Endothelial cell of umbilical vein (primary cell): ENCODE results near the gene TMEM35A. TPM values are rescaled to one million over a fixed set of nuclear protein-coding genes. Genes with fewer than 3 reads are reported as not detected.

Experiments used
- BruUV-seq: library from RNA; stranded (reverse); fragments of 400-500 nt; replicated peaks from 2 replicates; lab custom pipeline; 2021; lab: Mats Ljungman, UMichigan
- CTCF ChIA-PET: fragments of 300-600, 350-600 bp; sonication (Branson Sonifier 250); formaldehyde crosslinking; loops from one replicate; lab custom pipeline; 2021; ENCODE audit warnings: antibody characterized with exemption, inconsistent platforms; lab: Charles Lee
- POLR2A ChIA-PET: fragments of 300-600, 350-600 bp; sonication (Branson Sonifier 250); formaldehyde crosslinking; loops from one replicate; lab custom pipeline; 2021; ENCODE audit warnings: antibody characterized with exemption, inconsistent platforms; lab: Charles Lee
- DNase-seq: peaks from one replicate; pipeline ENCODE4 v3.0.0-alpha.2; 2011; ENCODE audit warnings: low read depth, low spot score
- FAIRE-seq: peaks from 2 replicates; lab custom pipeline; 2011; peaks lifted over from hg19 to GRCh38; lab: Jason Lieb, UNC
- H2AFZ ChIP-seq: 2 replicates; pipeline ENCODE4 v1.6.0; 2012; ENCODE audit warnings: low read depth, low read length, control low read depth, inconsistent platforms
- H3K27ac ChIP-seq: 2 replicates; pipeline ENCODE4 v1.5.1; 2011; ENCODE audit warnings: low read depth, mild to moderate bottlenecking, control low read depth, low read length, moderate library complexity; ENCODE audit not compliant: insufficient read depth
- H3K27me3 ChIP-seq, 2 experiments: 2 replicates each; pipeline versions ENCODE4 v1.6.0 to v1.6.1; 2011; ENCODE audit warnings: low read length in 2 of 2, mixed read lengths in 1 of 2; ENCODE audit not compliant: control insufficient read depth in 2 of 2, insufficient read depth in 2 of 2
- H3K36me3 ChIP-seq, 2 experiments: 2 replicates in 1 of 2; 3 replicates in 1 of 2; pipeline ENCODE4 v1.5.1; 2011; ENCODE audit warnings: low read length in 2 of 2, mild to moderate bottlenecking in 1 of 2, moderate library complexity in 1 of 2; ENCODE audit not compliant: control insufficient read depth in 2 of 2, insufficient read depth in 2 of 2; ENCODE audit errors: extremely low read depth in 1 of 2
- H3K4me1 ChIP-seq: 3 replicates; pipeline ENCODE4 v1.5.1; 2011; ENCODE audit warnings: mild to moderate bottlenecking, low read length; ENCODE audit not compliant: control insufficient read depth, insufficient read depth; ENCODE audit errors: extremely low read depth
- H3K4me2 ChIP-seq: 2 replicates; pipeline ENCODE4 v1.6.1; 2011; ENCODE audit warnings: low read length, control low read depth, mixed read lengths; ENCODE audit not compliant: insufficient read depth
- H3K4me3 ChIP-seq, 3 experiments: fragments of 200-600 bp in 1 of 3; sonication (generic), shearing (Covaris generic) in 1 of 3; replicated peaks in 1 of 3; 2 replicates each; pipeline ENCODE4 v1.5.1; 2011 to 2016; ENCODE audit warnings: control low read depth in 3 of 3, low read length in 3 of 3, mild to moderate bottlenecking in 2 of 3, inconsistent platforms in 1 of 3, low read depth in 1 of 3, moderate library complexity in 1 of 3; ENCODE audit not compliant: insufficient read depth in 1 of 3
- H3K79me2 ChIP-seq: 2 replicates; pipeline ENCODE4 v1.6.0; 2012; ENCODE audit warnings: low read length, inconsistent platforms; ENCODE audit not compliant: control insufficient read depth, insufficient read depth
- H3K9ac ChIP-seq: replicated peaks from 2 replicates; pipeline ENCODE3; 2011; ENCODE audit warnings: low read length, control low read depth; ENCODE audit not compliant: insufficient read depth; ENCODE audit errors: extremely low read depth
- H3K9me1 ChIP-seq: replicated peaks from 3 replicates; pipeline ENCODE4 v1.6.0; 2011; ENCODE audit warnings: mild to moderate bottlenecking, low read length; ENCODE audit not compliant: control insufficient read depth, insufficient read depth; ENCODE audit errors: extremely low read depth
- H3K9me3 ChIP-seq: replicated peaks from 2 replicates; pipeline ENCODE4 v1.5.1; 2012; ENCODE audit warnings: low read length, inconsistent platforms; ENCODE audit not compliant: control insufficient read depth, insufficient read depth
- H4K20me1 ChIP-seq: replicated peaks from 2 replicates; pipeline ENCODE3; 2011; ENCODE audit warnings: mild to moderate bottlenecking, low read length; ENCODE audit not compliant: control insufficient read depth, insufficient read depth; ENCODE audit errors: extremely low read depth
- EZH2 ChIP-seq: IDR thresholded peaks from 2 replicates; pipeline ENCODE4 v1.6.1; 2012; ENCODE audit warnings: borderline replicate concordance, low read depth, mild to moderate bottlenecking, moderate library complexity, low read length, inconsistent platforms; ENCODE audit not compliant: severe bottlenecking
- FOS ChIP-seq: IDR thresholded peaks from 2 replicates; pipeline ENCODE4 v1.6.1; 2011; ENCODE audit warnings: mild to moderate bottlenecking, low read length, moderate library complexity, borderline replicate concordance; ENCODE audit not compliant: insufficient read depth
- GATA2 ChIP-seq: IDR thresholded peaks from 2 replicates; pipeline ENCODE4 v1.7.0; 2011; ENCODE audit warnings: low read depth, mild to moderate bottlenecking, moderate library complexity, mixed read lengths, low read length; ENCODE audit not compliant: insufficient read length, insufficient read depth
- JUN ChIP-seq: IDR thresholded peaks from 2 replicates; pipeline ENCODE4 v1.6.1; 2011; ENCODE audit warnings: borderline replicate concordance, low read depth; ENCODE audit not compliant: insufficient read length, insufficient read depth
- MAX ChIP-seq: IDR thresholded peaks from 2 replicates; pipeline ENCODE4 v1.6.1; 2011; ENCODE audit not compliant: insufficient read depth, insufficient read length
- MYC ChIP-seq: IDR thresholded peaks from one replicate; pipeline ENCODE4 v1.6.1; 2011; ENCODE audit warnings: mild to moderate bottlenecking, low read depth, low read length
- POLR2A ChIP-seq: IDR thresholded peaks from 2 replicates; pipeline ENCODE4 v1.6.1; 2012; ENCODE audit warnings: low read depth, mild to moderate bottlenecking, control low read depth, low read length
- POLR2AphosphoS5 ChIP-seq: IDR thresholded peaks from 2 replicates; pipeline ENCODE4 v1.6.1; 2012; ENCODE audit warnings: low read depth, mild to moderate bottlenecking, control low read depth, low read length, moderate library complexity; ENCODE audit not compliant: insufficient read depth
- dilution Hi-C: fragments of 300-500 bp; cut with MboI; formaldehyde crosslinking; loops from one replicate; pipeline ENCODE4 v1.15.0; 2019; ENCODE audit warnings: low sequenced_read_pairs; ENCODE audit not compliant: extremely low pct_ligation_motif_present
- intact Hi-C: fragments of 100-400 bp; cut with micrococcal nuclease; formaldehyde crosslinking; loops from one replicate; pipeline ENCODE4 v1.10.0; 2022
- polyA plus RNA-seq, 4 experiments: library from polyadenylated mRNA; depleted of rRNA in 3 of 4; stranded (reverse) in 3 of 4; unstranded in 1 of 4; fragments of >200 nt; gene quantifications; 2 replicates each; pipeline versions ENCODE4 v1.2.1 to v1.2.3, GENCODE V29; 2011 to 2012; ENCODE audit warnings: missing spikeins in 1 of 4
- total RNA-seq: library from RNA; stranded (reverse); gene quantifications from 2 replicates; pipeline ENCODE4 v1.2.3, GENCODE V29; 2021
- TF ChIP-seq, protein P1 (sequence below), 2 donors: IDR thresholded peaks; 1 replicate in 1 of 2; 2 replicates in 1 of 2; pipeline ENCODE4 v1.5.1; 2011; ENCODE audit warnings: low read length in 2 of 2, mild to moderate bottlenecking in 2 of 2, moderate library complexity in 2 of 2, control low read depth in 1 of 2, inconsistent platforms in 1 of 2, low read depth in 1 of 2; ENCODE audit not compliant: insufficient read depth in 1 of 2; ENCODE audit errors: extremely low read depth in 1 of 2

Gene TMEM35A
- total and polyA plus RNA-seq, 2 donors (not counting 3 experiments of a cell fraction or from before 2014, with no cell fraction given): 6.5 to 11.0 TPM

DNA sequence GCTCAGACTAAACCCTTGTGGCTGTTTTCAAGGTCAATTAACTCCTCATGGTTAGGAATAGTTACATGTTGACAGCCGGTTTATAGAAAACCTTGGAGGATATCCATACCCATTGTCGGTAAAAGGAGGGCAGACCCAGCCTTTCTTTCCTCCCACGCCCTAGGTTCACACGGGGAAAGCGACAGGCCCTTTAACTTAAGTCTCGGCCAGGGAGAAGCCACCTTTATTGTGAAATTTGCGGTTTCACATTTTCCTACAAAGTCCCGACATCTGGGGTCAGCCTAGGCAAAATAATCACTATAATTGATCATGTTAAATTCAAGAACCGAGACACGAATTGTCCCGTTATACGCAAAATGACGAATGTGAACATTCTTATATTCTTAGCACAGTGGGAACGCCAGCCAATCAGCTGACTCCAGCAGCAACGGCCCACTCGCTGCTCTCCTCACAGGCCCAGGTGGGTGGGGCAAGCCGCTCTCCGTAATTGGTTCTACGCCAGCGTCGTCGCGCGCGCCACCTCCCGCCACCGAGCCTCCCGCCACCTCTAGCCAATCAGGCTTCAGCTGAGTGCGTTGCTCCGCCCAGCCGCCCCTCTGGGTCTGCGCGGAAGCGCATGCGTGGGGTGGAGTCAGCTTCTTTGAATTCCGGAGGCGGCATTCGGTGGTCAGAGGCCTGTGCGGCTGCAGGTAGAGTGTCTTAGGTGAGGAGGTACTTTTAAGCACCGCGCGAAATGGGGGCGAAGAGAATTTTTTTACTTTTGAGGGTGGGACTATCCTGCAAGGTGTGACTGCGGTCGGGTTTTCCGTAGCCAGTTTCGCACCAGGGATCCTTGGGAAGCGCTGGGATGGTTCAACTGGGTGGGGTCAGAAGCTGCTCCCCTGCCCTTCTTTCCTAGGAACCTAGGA is 19.1 kb downstream of the TMEM35A start, which contains the start of gene CENPI:
CENPI (plus strand) TSS at position 659 of the 908 bp plus-strand sequence. CDS start 2,867 bp downstream, outside the sequence.
- CTCF ChIA-PET: interaction anchor here (0.6 to 1.2 kb wide), 3 partner anchors 40 to 196 kb away, joined by 3 read pairs; no protein-coding TSS in a partner anchor
- dilution Hi-C loops: no loop called here
- DNase-seq (peak; percentile 96), FAIRE-seq (peak; percentile 100)
- Histone ChIP-seq H3K79me2 (peaks cover 33% of the 10 kb centered on the region), H2AFZ (peak within 1 kb of the TSS; percentile 42), H3K9me1 (no peaks in the 10 kb centered on the region), H3K9me3 (no peaks in the 10 kb centered on the region), H4K20me1 (no peaks in the 10 kb centered on the region), H3K9ac (peak within 1 kb of the TSS; percentile 88), H3K36me3 (no peaks in the 10 kb centered on the region), H3K27me3 (no peaks in the 10 kb centered on the region), H3K4me3 (peak within 1 kb of the TSS; percentile 47 to 83 (median 67)), H3K27ac (peak within 1 kb of the TSS; percentile 80), H3K4me1 (peaks cover 4% of the 10 kb centered on the region), H3K4me2 (peak within 1 kb of the TSS; percentile 83)
- intact Hi-C loops: loop anchor here (1.0 kb wide), 2 partner anchors 40 to 202 kb away; no protein-coding TSS in a partner anchor
- TF ChIP-seq GATA2: no peak
- TF ChIP-seq POLR2A: peak; percentile 79
- peak; percentile 18 for TF ChIP-seq POLR2AphosphoS5
- POLR2A ChIA-PET: interaction anchor here (0.5 to 1.1 kb wide), 5 partner anchors 11 to 888 kb away, joined by 3 to 12 read pairs (median 5); partner anchors contain the start of gene TMEM35A
- BruUV-seq: TSS peak; percentile 98

- Histone ChIP-seq H3K36me3 (no peaks in the 10 kb centered on the region), H3K4me3 (no peak overlapping the region), H3K79me2 (no peaks in the 10 kb centered on the region), H3K9me1 (no peaks in the 10 kb centered on the region), H2AFZ (no peak overlapping the region), H3K27ac (no peak overlapping the region), H4K20me1 (no peaks in the 10 kb centered on the region), H3K27me3 (no peaks in the 10 kb centered on the region), H3K4me2 (no peak overlapping the region), H3K4me1 (no peaks in the 10 kb centered on the region), H3K9ac (no peak overlapping the region), H3K9me3 (no peaks in the 10 kb centered on the region)
- CTCF ChIA-PET: no interaction called here
- intact Hi-C loops: no loop called here
- BruUV-seq: no TSS peak
- dilution Hi-C loops: no loop called here
- DNase-seq (no peak), FAIRE-seq (no peak)
- POLR2A ChIA-PET: no interaction called here
- TF ChIP-seq GATA2 (no peak), JUN (no peak), EZH2 (no peak), POLR2AphosphoS5 (no peak), MAX (no peak), FOS (no peak), POLR2A (no peak), MYC (no peak)
- TF ChIP-seq, protein P1, sequence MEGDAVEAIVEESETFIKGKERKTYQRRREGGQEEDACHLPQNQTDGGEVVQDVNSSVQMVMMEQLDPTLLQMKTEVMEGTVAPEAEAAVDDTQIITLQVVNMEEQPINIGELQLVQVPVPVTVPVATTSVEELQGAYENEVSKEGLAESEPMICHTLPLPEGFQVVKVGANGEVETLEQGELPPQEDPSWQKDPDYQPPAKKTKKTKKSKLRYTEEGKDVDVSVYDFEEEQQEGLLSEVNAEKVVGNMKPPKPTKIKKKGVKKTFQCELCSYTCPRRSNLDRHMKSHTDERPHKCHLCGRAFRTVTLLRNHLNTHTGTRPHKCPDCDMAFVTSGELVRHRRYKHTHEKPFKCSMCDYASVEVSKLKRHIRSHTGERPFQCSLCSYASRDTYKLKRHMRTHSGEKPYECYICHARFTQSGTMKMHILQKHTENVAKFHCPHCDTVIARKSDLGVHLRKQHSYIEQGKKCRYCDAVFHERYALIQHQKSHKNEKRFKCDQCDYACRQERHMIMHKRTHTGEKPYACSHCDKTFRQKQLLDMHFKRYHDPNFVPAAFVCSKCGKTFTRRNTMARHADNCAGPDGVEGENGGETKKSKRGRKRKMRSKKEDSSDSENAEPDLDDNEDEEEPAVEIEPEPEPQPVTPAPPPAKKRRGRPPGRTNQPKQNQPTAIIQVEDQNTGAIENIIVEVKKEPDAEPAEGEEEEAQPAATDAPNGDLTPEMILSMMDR (IDR thresholded peaks at IDR 0.05; ENCODE audit: extremely low read depth in 1 of 2, insufficient read depth in 1 of 2, low read depth in 1 of 2, low read length in 2 of 2): no peak
Measured at GRCh38 chrX:101108284-101108683, 29.6 kb downstream of the TMEM35A start.
